ENCODE results near the gene UBE2Z. TPM values are rescaled to one million over a fixed set of nuclear protein-coding genes. Genes with fewer than 3 reads are reported as not detected.
"Not testable (repeated sequence)": the region's sequence is repeated elsewhere in the genome, so short reads cannot be mapped to it uniquely, and the experiment has no call there.

UBE2Z gene
- total and polyA plus RNA-seq, 2 of the 8 experiments (the other 6 are each of a cell fraction or from before 2014, with no cell fraction given) = 73.4 to 75.9 TPM

DNA sequence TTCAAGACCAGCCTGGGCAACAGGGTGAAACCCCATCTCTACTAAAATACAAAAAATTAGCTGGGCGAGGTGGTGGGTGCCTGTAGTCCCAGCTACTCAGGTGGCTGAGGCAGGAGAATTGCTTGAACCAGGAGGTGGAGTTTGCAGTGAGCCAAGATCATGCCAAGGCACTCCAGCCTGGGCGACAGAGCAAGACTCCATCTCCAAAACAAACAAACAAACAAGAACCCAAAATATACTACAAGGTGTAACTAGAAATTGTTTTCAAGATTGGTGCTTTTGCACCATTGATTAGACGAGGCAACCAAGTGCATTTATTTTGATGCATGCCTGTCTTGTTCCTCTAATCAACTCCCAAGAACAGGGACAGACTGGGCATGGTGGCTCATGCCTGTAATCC, 35.8 kb upstream of the UBE2Z start:
- H3K9ac ChIP-seq (replicated peaks in 1 of 4; ENCODE audit: extremely low read depth in 1 of 4, low read depth in 3 of 4, low read length in 3 of 4); H3K4me2 ChIP-seq (ENCODE audit: insufficient read depth in 1 of 2, low read depth in 2 of 2, low read length in 2 of 2); H4K20me1 ChIP-seq (replicated peaks in 1 of 2; ENCODE audit: control insufficient read depth in 1 of 2, insufficient read depth in 2 of 2, low read length in 2 of 2); H3K4ac ChIP-seq (replicated peaks; ENCODE audit: insufficient read length, low read depth, low read length); H3K23me2 ChIP-seq (ENCODE audit: low read depth, low read length); H4K8ac ChIP-seq (ENCODE audit: extremely low read depth, insufficient read depth, low read length); H3K79me2 ChIP-seq (ENCODE audit: control insufficient read depth in 1 of 2, insufficient read depth in 2 of 2, low read length in 2 of 2); H3K79me1 ChIP-seq (ENCODE audit: low read depth, low read length); H3K9me3 ChIP-seq (ENCODE audit: insufficient read depth in 2 of 2, low read depth in 1 of 2, low read length in 1 of 2); H3K23ac ChIP-seq (ENCODE audit: insufficient read length); H4K91ac ChIP-seq (replicated peaks; ENCODE audit: insufficient read length, low read length); POLR2A ChIA-PET (ENCODE audit: partially characterized antibody); H3K4me1 ChIP-seq (replicated peaks in 1 of 4; ENCODE audit: control insufficient read depth in 3 of 4, insufficient read depth in 4 of 4, low read length in 3 of 4); H2AK5ac ChIP-seq (ENCODE audit: low read depth, low read length); H3K56ac ChIP-seq (replicated peaks; ENCODE audit: insufficient read length, low read depth, low read length); DNase-seq (ENCODE audit: low read depth in 1 of 2, low spot score in 2 of 2); H2BK20ac ChIP-seq (ENCODE audit: low read length); H4K5ac ChIP-seq (ENCODE audit: insufficient read length, low read depth, low read length); H3K27ac ChIP-seq (ENCODE audit: low read depth, low read length); H2BK12ac ChIP-seq (ENCODE audit: low read depth, low read length); H2AFZ ChIP-seq (ENCODE audit: low read length); FAIRE-seq; H3K27me3 ChIP-seq (replicated peaks in 1 of 4; ENCODE audit: control insufficient read depth in 3 of 4, extremely low read depth in 1 of 4, insufficient read depth in 3 of 4, low read length in 3 of 4); H3K18ac ChIP-seq (ENCODE audit: extremely low read depth, low read length); H2BK5ac ChIP-seq (ENCODE audit: low read depth, low read length); H2BK120ac ChIP-seq (replicated peaks; ENCODE audit: low read depth, low read length); H3K36me3 ChIP-seq (ENCODE audit: control insufficient read depth in 2 of 4, insufficient read depth in 4 of 4, low read length in 3 of 4); H2BK15ac ChIP-seq (ENCODE audit: low read length); H3K14ac ChIP-seq (ENCODE audit: insufficient read length); H3K4me3 ChIP-seq (ENCODE audit: extremely low read depth in 1 of 4, insufficient read depth in 2 of 4, low read depth in 3 of 4, low read length in 4 of 4): not testable (repeated sequence)
- CTCF ChIA-PET (ENCODE audit: partially characterized antibody) = interaction anchor here (2.1 to 88.5 kb wide), 3 partner anchors 8 to 201 kb away, joined by 5 to 2590 read pairs (median 2590); partner anchors contain the start of genes ATP5MC1, CALCOCO2 and TTLL6
- 87% methylated on average over 3 of the region's 3 CpGs; no CpG with 5 or more reads in 1 of the 2 experiments for WGBS, 2 experiments (ENCODE audit: extremely low coverage in 1 of 2, insufficient coverage in 1 of 2, insufficient read length in 1 of 2, insufficient replicate concordance in 2 of 2, low coverage in 1 of 2, low lambda C conversion rate in 2 of 2, missing lambda C conversion rate in 1 of 2)
